Measurements from ENCODE around the gene EPB41L4A. TPM values are rescaled to one million over a fixed set of nuclear protein-coding genes. Genes with fewer than 3 reads are reported as not detected.
"Not testable (repeated sequence)": the region's sequence is repeated elsewhere in the genome, so short reads cannot be mapped to it uniquely, and the experiment has no call there.

Gene EPB41L4A
- total RNA-seq, 1 experiment from 2014 or later, result 28.6 TPM

DNA sequence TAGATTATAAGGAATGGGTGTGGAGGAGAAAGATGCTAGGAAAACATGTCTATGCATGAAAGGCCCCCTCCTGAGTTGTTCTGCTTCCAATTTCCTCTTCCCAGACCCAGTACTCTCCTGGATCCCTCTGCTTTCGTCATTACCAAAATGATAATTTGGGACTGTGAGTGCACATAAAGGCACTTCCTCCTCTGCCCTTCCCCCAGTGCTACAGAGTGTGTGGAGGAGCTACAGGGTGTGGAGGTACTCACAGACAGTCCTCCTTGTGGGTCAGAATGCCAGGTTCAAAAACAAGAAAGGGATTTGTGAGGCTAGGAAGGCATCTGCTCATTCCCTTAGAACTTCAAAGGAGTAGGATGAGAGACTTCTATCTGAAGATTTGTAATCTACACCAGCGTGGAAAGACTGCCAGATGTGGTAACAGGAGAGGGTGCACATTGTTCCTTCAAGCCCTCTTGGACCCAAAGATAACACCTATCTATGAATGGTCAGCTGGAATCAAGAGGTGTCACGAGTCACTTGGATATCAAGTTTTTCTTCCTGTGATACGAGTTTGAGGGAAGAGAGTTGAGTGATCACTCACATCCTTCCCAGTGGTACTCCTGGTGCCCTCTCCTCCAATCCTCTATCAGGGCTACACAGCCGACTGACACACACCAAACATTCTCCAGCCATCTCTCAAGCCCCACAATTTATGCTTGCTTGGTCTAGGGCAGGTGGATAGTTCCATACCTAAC lies 201.1 kb downstream of the EPB41L4A start:
- Mint-ChIP-seq H3K4me3 (ENCODE audit: low read depth, unreplicated experiment) (no peak overlapping the region), H3K36me3 (ENCODE audit: insufficient read depth, unreplicated experiment) (peaks cover under 1% of the 10 kb centered on the region), H3K27me3 (ENCODE audit: unreplicated experiment) (no peaks in the 10 kb centered on the region), H3K9me3 (ENCODE audit: low read depth, unreplicated experiment) (no peaks in the 10 kb centered on the region), H3K4me1 (ENCODE audit: low read depth, unreplicated experiment) (peaks cover 35% of the 10 kb centered on the region), H3K27ac (ENCODE audit: unreplicated experiment) (no peak overlapping the region)
- BruUV-seq (replicated peaks), result no TSS peak
- intact Hi-C loops (cut with micrococcal nuclease; ENCODE audit: unreplicated experiment), result loop anchor here (10.0 kb wide), 1 partner anchor 307 kb away; no protein-coding TSS in a partner anchor
- TF ChIP-seq CTCF (IDR thresholded peaks at IDR 0.05; ENCODE audit: unreplicated experiment), result no peak
- CTCF ChIA-PET, result interaction anchor here (0.7 kb wide), 1 partner anchor 81 kb away, joined by 3 read pairs; no protein-coding TSS in a partner anchor
- no peak for DNase-seq

DNA sequence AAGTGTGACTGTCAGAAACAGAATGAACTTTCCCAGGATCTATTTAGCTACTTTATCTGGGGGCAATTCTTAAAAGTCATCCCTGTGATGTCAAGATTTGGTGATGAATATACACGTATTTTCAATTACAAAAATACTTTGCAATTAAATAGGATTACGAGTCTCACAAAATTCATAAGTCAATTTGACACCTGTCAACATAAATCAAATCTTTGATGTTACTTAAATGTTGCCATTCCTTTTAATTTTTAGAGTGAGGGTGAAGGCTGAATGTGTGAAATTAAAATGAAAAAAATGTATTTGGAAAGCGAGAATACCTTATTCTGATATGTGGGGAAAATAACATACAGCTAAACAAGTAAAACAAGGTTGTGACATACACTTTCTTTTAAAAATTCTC lies 202.9 kb downstream of the EPB41L4A start:
- H3K4me1 Mint-ChIP-seq (ENCODE audit: low read depth, unreplicated experiment), result peaks cover 23% of the 10 kb centered on the region
- no peak overlapping the region for H3K27ac Mint-ChIP-seq (ENCODE audit: unreplicated experiment)
- no peak overlapping the region for H3K4me3 Mint-ChIP-seq (ENCODE audit: low read depth, unreplicated experiment)
- CTCF ChIA-PET, result interaction anchor here (2.1 kb wide), 1 partner anchor 204 kb away, joined by 6 read pairs; no protein-coding TSS in a partner anchor
- no peak for TF ChIP-seq CTCF (IDR thresholded peaks at IDR 0.05; ENCODE audit: unreplicated experiment)
- intact Hi-C loops (cut with micrococcal nuclease; ENCODE audit: unreplicated experiment), result loop anchor here (10.0 kb wide), 1 partner anchor 309 kb away; no protein-coding TSS in a partner anchor
- no peak for DNase-seq
- no peaks in the 10 kb centered on the region for H3K27me3 Mint-ChIP-seq (ENCODE audit: unreplicated experiment)
- BruUV-seq (replicated peaks), result no TSS peak
- no peaks in the 10 kb centered on the region for H3K36me3 Mint-ChIP-seq (ENCODE audit: insufficient read depth, unreplicated experiment)
- no peaks in the 10 kb centered on the region for H3K9me3 Mint-ChIP-seq (ENCODE audit: low read depth, unreplicated experiment)

- peak; percentile 55 for TF ChIP-seq CTCF (IDR thresholded peaks at IDR 0.05; ENCODE audit: unreplicated experiment)
- no peak overlapping the region for H3K4me3 Mint-ChIP-seq (ENCODE audit: low read depth, unreplicated experiment)
- intact Hi-C loops (cut with micrococcal nuclease; ENCODE audit: unreplicated experiment), result loop anchor here (1.0 to 10.0 kb wide), 4 partner anchors 28 to 314 kb away; no protein-coding TSS in a partner anchor
- peak; percentile 66 for DNase-seq
- BruUV-seq (replicated peaks), result no TSS peak
- no peaks in the 10 kb centered on the region for H3K9me3 Mint-ChIP-seq (ENCODE audit: low read depth, unreplicated experiment)
- CTCF ChIA-PET, result interaction anchor here (0.6 to 2.8 kb wide), 2 partner anchors 37 to 209 kb away, joined by 3 to 22 read pairs; partner anchors contain the start of gene EPB41L4A
- H3K4me1 Mint-ChIP-seq (ENCODE audit: low read depth, unreplicated experiment), result peaks cover 17% of the 10 kb centered on the region
- no peaks in the 10 kb centered on the region for H3K36me3 Mint-ChIP-seq (ENCODE audit: insufficient read depth, unreplicated experiment)
- no peaks in the 10 kb centered on the region for H3K27me3 Mint-ChIP-seq (ENCODE audit: unreplicated experiment)
- no peak overlapping the region for H3K27ac Mint-ChIP-seq (ENCODE audit: unreplicated experiment)
Measured at GRCh38 chr5:112210430-112211005, 208.6 kb downstream of the EPB41L4A start.

- CTCF ChIA-PET, result interaction anchor here (1.0 to 1.3 kb wide), 2 partner anchors 20 to 212 kb away, joined by 3 to 5 read pairs; no protein-coding TSS in a partner anchor
- intact Hi-C loops (cut with micrococcal nuclease; ENCODE audit: unreplicated experiment), result no loop called here
- Mint-ChIP-seq H3K27ac (ENCODE audit: unreplicated experiment) (no peak overlapping the region), H3K4me3 (ENCODE audit: low read depth, unreplicated experiment) (no peak overlapping the region), H3K9me3 (ENCODE audit: low read depth, unreplicated experiment) (no peaks in the 10 kb centered on the region), H3K4me1 (ENCODE audit: low read depth, unreplicated experiment) (peaks cover 17% of the 10 kb centered on the region), H3K36me3 (ENCODE audit: insufficient read depth, unreplicated experiment) (no peaks in the 10 kb centered on the region), H3K27me3 (ENCODE audit: unreplicated experiment) (no peaks in the 10 kb centered on the region)
- TF ChIP-seq CTCF (IDR thresholded peaks at IDR 0.05; ENCODE audit: unreplicated experiment), result no peak
- no TSS peak for BruUV-seq (replicated peaks)
- no peak for DNase-seq
Measured at GRCh38 chr5:112208699-112209615, 210.1 kb downstream of the EPB41L4A start.

GRCh38 chr5:112208195-112208594 lies 210.9 kb downstream of the EPB41L4A start:
- H3K4me1 Mint-ChIP-seq (ENCODE audit: low read depth, unreplicated experiment), result peaks cover 17% of the 10 kb centered on the region
- H3K27me3 Mint-ChIP-seq (ENCODE audit: unreplicated experiment); H3K27ac Mint-ChIP-seq (ENCODE audit: unreplicated experiment); DNase-seq; H3K4me3 Mint-ChIP-seq (ENCODE audit: low read depth, unreplicated experiment); BruUV-seq (replicated peaks); H3K36me3 Mint-ChIP-seq (ENCODE audit: insufficient read depth, unreplicated experiment); intact Hi-C loops (cut with micrococcal nuclease; ENCODE audit: unreplicated experiment); H3K9me3 Mint-ChIP-seq (ENCODE audit: low read depth, unreplicated experiment): not testable (repeated sequence)
- CTCF ChIA-PET, result interaction anchor here (1.3 kb wide), 1 partner anchor 212 kb away, joined by 5 read pairs; no protein-coding TSS in a partner anchor
